IMR-90 (cell line): ENCODE results near the gene CCDC74B. TPM values are rescaled to one million over a fixed set of nuclear protein-coding genes. Genes with fewer than 3 reads are reported as not detected.
"Not testable (repeated sequence)": the region's sequence is repeated elsewhere in the genome, so short reads cannot be mapped to it uniquely, and the experiment has no call there.

Source experiments
- ATAC-seq: fragments of 200-7000 bp; cut with Tn5 transposase; 2 replicates; pipeline ENCODE4 v1.9.1; 2020; ENCODE audit warnings: low read depth, mild to moderate bottlenecking, moderate library complexity
- BruUV-seq: library from RNA; stranded (reverse); fragments of 400-500 nt; replicated peaks from 2 replicates; lab custom pipeline; 2021; lab: Mats Ljungman, UMichigan
- CTCF ChIA-PET: fragments of 300-600 bp; formaldehyde crosslinking; extraction: SDS; loops from one replicate; lab custom pipeline; 2021; ENCODE audit warnings: antibody characterized with exemption; lab: Yijun Ruan, JAX
- POLR2A ChIA-PET: fragments of 300-600 bp; sonication (Branson Sonifier 250); formaldehyde crosslinking; loops from one replicate; lab custom pipeline; 2022; ENCODE audit warnings: antibody characterized with exemption; ENCODE audit not compliant: unreplicated experiment; lab: Charles Lee
- DNase-seq: peaks from one replicate; pipeline ENCODE4 v3.0.0; 2013
- H2AFZ ChIP-seq: replicated peaks from 2 replicates; pipeline ENCODE3; 2013; ENCODE audit warnings: low read length, mild to moderate bottlenecking; ENCODE audit not compliant: poor library complexity
- H2AK5ac ChIP-seq: 2 replicates; pipeline ENCODE4 v1.6.1; 2013; ENCODE audit warnings: low read depth, low read length, inconsistent platforms
- H2AK9ac ChIP-seq: replicated peaks from 2 replicates; pipeline ENCODE3; 2013; ENCODE audit warnings: mild to moderate bottlenecking, low read depth, low read length, moderate library complexity; ENCODE audit not compliant: poor library complexity
- H2BK120ac ChIP-seq: 2 replicates; pipeline ENCODE4 v1.6.1; 2013; ENCODE audit warnings: low read depth, low read length, inconsistent platforms
- H2BK15ac ChIP-seq: 3 replicates; pipeline ENCODE4 v1.6.1; 2013; ENCODE audit warnings: low read depth, low read length, inconsistent platforms
- H2BK20ac ChIP-seq: 2 replicates; pipeline ENCODE4 v1.6.1; 2013; ENCODE audit warnings: low read depth, mild to moderate bottlenecking, inconsistent platforms, low read length, moderate library complexity
- H2BK5ac ChIP-seq: 2 replicates; pipeline ENCODE4 v1.6.1; 2013; ENCODE audit warnings: mild to moderate bottlenecking, low read depth, low read length, inconsistent platforms; ENCODE audit not compliant: poor library complexity, severe bottlenecking
- H3K14ac ChIP-seq: replicated peaks from 2 replicates; pipeline ENCODE4 v1.6.1; 2013; ENCODE audit warnings: low read depth, low read length, inconsistent platforms
- H3K18ac ChIP-seq: 2 replicates; pipeline ENCODE4 v1.6.1; 2013; ENCODE audit warnings: low read depth, low read length, control low read depth
- H3K23ac ChIP-seq: 2 replicates; pipeline ENCODE4 v1.6.1; 2013; ENCODE audit warnings: low read depth, low read length, inconsistent platforms
- H3K27ac ChIP-seq: 2 replicates; pipeline ENCODE4 v1.5.1; 2013; ENCODE audit warnings: mild to moderate bottlenecking, control low read depth, low read length; ENCODE audit not compliant: insufficient read depth
- H3K27me3 ChIP-seq: 2 replicates; pipeline ENCODE4 v1.6.1; 2013; ENCODE audit warnings: low read length; ENCODE audit not compliant: control insufficient read depth, insufficient read depth
- H3K36me3 ChIP-seq: 2 replicates; pipeline ENCODE4 v1.6.1; 2013; ENCODE audit warnings: low read length, mixed read lengths; ENCODE audit not compliant: control insufficient read depth, insufficient read depth
- H3K4ac ChIP-seq: 2 replicates; pipeline ENCODE4 v1.6.1; 2013; ENCODE audit warnings: low read depth, low read length, inconsistent platforms
- H3K4me1 ChIP-seq: 2 replicates; pipeline ENCODE4 v1.6.1; 2013; ENCODE audit warnings: low read length, mixed read lengths; ENCODE audit not compliant: control insufficient read depth, insufficient read depth
- H3K4me2 ChIP-seq: 2 replicates; pipeline ENCODE4 v1.6.1; 2013; ENCODE audit warnings: low read depth, mild to moderate bottlenecking, control low read depth, low read length, moderate library complexity
- H3K4me3 ChIP-seq: 2 replicates; pipeline ENCODE4 v1.5.1; 2013; ENCODE audit warnings: low read depth, mild to moderate bottlenecking, control low read depth, low read length, moderate library complexity; ENCODE audit not compliant: insufficient read depth
- H3K56ac ChIP-seq: 2 replicates; pipeline ENCODE4 v1.6.1; 2013; ENCODE audit warnings: low read length, inconsistent platforms; ENCODE audit not compliant: insufficient read depth; ENCODE audit errors: extremely low read depth
- H3K79me1 ChIP-seq, 2 experiments: 2 replicates each; pipeline ENCODE4 v1.6.1; 2013; ENCODE audit warnings: low read length in 2 of 2, inconsistent platforms in 1 of 2, low read depth in 1 of 2
- H3K9ac ChIP-seq: 2 replicates; pipeline ENCODE4 v1.6.1; 2013; ENCODE audit warnings: low read depth, low read length, control low read depth
- H3K9me1 ChIP-seq: 2 replicates; pipeline ENCODE4 v1.6.1; 2013; ENCODE audit warnings: low read length, inconsistent platforms; ENCODE audit not compliant: insufficient read depth
- H3K9me3 ChIP-seq: 2 replicates; pipeline ENCODE4 v1.6.1; 2013; ENCODE audit warnings: low read length; ENCODE audit not compliant: control insufficient read depth, insufficient read depth
- H4K20me1 ChIP-seq: 2 replicates; pipeline ENCODE4 v1.6.1; 2013; ENCODE audit warnings: low read length, inconsistent platforms; ENCODE audit not compliant: insufficient read depth
- H4K5ac ChIP-seq: 2 replicates; pipeline ENCODE4 v1.6.1; 2013; ENCODE audit warnings: mild to moderate bottlenecking, low read depth, low read length, control low read depth
- H4K8ac ChIP-seq, 2 experiments: 2 replicates each; pipeline ENCODE4 v1.6.1; 2013; ENCODE audit warnings: low read depth in 2 of 2, low read length in 2 of 2, control low read depth in 1 of 2, inconsistent platforms in 1 of 2
- H4K91ac ChIP-seq: 2 replicates; pipeline ENCODE4 v1.6.1; 2013; ENCODE audit warnings: low read depth, low read length, inconsistent platforms; ENCODE audit not compliant: insufficient read depth
- WGBS, 2 experiments: methylation state at CpG; one replicate each; pipeline versions ENCODE4 v1.1.5 to v1.1.7; 2013; ENCODE audit warnings: missing lambda C conversion rate in 2 of 2; ENCODE audit not compliant: insufficient read length in 1 of 2; ENCODE audit errors: extremely low coverage in 2 of 2; 5-methylcytosine and 5-hydroxymethylcytosine counted together
- dilution Hi-C: fragments of 300-500 bp; cut with HindIII; formaldehyde crosslinking; loops from one replicate; pipeline ENCODE4 v1.14.3; 2018; ENCODE audit warnings: low sequenced_read_pairs; ENCODE audit not compliant: unreplicated experiment
- in situ Hi-C: fragments of 300-500 bp; cut with MboI; formaldehyde crosslinking; loops from 3 replicates; pipeline ENCODE4 v1.14.3; 2019; ENCODE audit warnings: low sequenced_read_pairs, inconsistent platforms, mixed read lengths
- intact Hi-C: fragments of 100-400 bp; cut with micrococcal nuclease; formaldehyde crosslinking; loops from 2 replicates; pipeline ENCODE4 v1.10.0; 2022
- microRNA-seq, 2 experiments: library from miRNA; stranded (forward) in 1 of 2; unstranded in 1 of 2; fragments of 10-50 nt in 1 of 2; fragments of <30 nt in 1 of 2; gene quantifications in 1 of 2; microRNA quantifications in 1 of 2; one replicate each; pipeline versions ENCODE3 to v1.1.0; 2013 to 2020; ENCODE audit not compliant: insufficient read depth in 1 of 2, insufficient read length in 1 of 2, unreplicated experiment in 1 of 2
- polyA plus RNA-seq, 3 experiments: library from polyadenylated mRNA; depleted of rRNA; stranded (reverse); fragments of >200 nt; gene quantifications; 2 replicates each; pipeline ENCODE4 v1.2.3, GENCODE V29; 2012; ENCODE audit warnings: low replicate concordance in 1 of 3
- small RNA-seq, 5 experiments: library from RNA; depleted of rRNA; stranded (forward); fragments of <200 nt; gene quantifications; one replicate each; pipeline ENCODE3, GENCODE V24; 2012
- total RNA-seq: library from RNA; depleted of rRNA; stranded (reverse); fragments of >200 nt; gene quantifications from 2 replicates; pipeline ENCODE4 v1.2.3, GENCODE V29; 2012; rRNA removed

CCDC74B gene
- total and polyA plus RNA-seq, 2 of the 4 experiments (the other 2 are of a cell fraction), result 3.9 to 8.4 TPM

DNA sequence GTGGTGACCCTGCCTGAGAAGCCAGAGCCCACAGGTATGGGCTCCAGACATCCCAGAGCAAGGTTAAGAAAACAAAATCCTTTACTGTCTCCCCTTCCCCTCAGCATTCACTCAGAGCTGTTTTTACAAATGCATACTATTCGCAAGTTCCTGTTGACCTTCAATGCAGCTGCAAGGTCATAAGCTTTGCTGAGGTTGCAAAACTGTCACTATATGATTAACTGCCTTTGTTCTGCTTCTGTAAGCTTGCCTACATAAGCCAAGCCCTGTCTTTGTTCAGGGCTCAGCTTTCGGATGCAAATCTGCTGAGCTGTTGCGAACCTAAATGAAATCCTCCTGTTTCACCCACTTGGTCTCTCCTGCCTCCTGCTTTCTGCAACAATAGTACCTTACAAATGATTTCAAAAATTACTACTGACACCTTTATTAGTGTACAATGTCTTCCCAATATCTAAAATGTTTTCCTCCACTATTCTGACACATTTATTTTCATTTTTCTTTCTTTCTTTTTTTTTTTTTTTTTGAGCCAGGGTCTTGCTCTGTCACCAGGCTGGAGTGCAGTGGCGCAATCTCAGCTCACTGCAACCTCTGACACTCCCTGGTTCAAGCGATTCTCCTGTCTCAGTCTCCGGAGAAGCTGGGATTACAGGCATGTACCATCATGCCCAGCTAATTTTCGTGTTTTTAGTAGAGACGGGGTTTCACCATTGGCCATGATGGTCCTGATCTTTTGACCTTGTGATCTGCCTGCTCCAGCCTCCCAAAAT is 42.1 kb downstream of the CCDC74B start:
- H2BK20ac ChIP-seq, CTCF ChIA-PET, H4K5ac ChIP-seq, H4K91ac ChIP-seq, BruUV-seq, H3K27me3 ChIP-seq, H2AK9ac ChIP-seq, H4K8ac ChIP-seq, H2AFZ ChIP-seq, H3K9me1 ChIP-seq, H3K4ac ChIP-seq, H2BK15ac ChIP-seq, intact Hi-C loops, H3K27ac ChIP-seq, H3K9ac ChIP-seq, H3K4me1 ChIP-seq, POLR2A ChIA-PET, dilution Hi-C loops, H2AK5ac ChIP-seq, in situ Hi-C loops, H3K36me3 ChIP-seq, DNase-seq, H3K79me1 ChIP-seq, H3K14ac ChIP-seq, H2BK5ac ChIP-seq, H3K18ac ChIP-seq, H4K20me1 ChIP-seq, H3K9me3 ChIP-seq, H3K23ac ChIP-seq, H3K4me3 ChIP-seq, H2BK120ac ChIP-seq, H3K4me2 ChIP-seq, ATAC-seq, H3K56ac ChIP-seq: not testable (repeated sequence)
- WGBS, 2 experiments, result no CpG with 5 or more reads among the region's 8 CpGs

Small RNA genes lying within 50 kb of the gene (microRNA-seq; reads per million reads assigned to microRNA genes)
- not detected for gene RNU6-1049P (ENCODE audit: insufficient read depth, insufficient read length)

Small RNA genes lying within 50 kb of the gene (small RNA-seq; reads per million reads assigned to genes)
- 0 reads per million in 5 experiments for gene RNU6-1049P

Other genes starting within 250 kb of the CCDC74B start
- under 0.01 TPM in 1 of 2 replicates, not detected in the other for gene RAB6C, start 165.4 kb downstream of the CCDC74B start, total RNA-seq
- gene RAB6C, start 165.4 kb downstream of the CCDC74B start, polyA plus RNA-seq (2012; rRNA removed), result not detected in 2 replicates
- gene POTEF, start 15.9 kb downstream of the CCDC74B start, total RNA-seq, result not detected in 2 replicates
- not detected in 2 replicates for gene POTEF, start 15.9 kb downstream of the CCDC74B start, polyA plus RNA-seq (2012; rRNA removed)
- 8.6 and 10.6 TPM in 2 replicates for gene SMPD4, start 36.5 kb upstream of the CCDC74B start, total RNA-seq
- gene SMPD4, start 36.5 kb upstream of the CCDC74B start, polyA plus RNA-seq (2012; rRNA removed), result 63.0 and 80.4 TPM in 2 replicates
- gene MZT2B, start 37.1 kb upstream of the CCDC74B start, total RNA-seq, result 24.9 and 29.2 TPM in 2 replicates
- gene MZT2B, start 37.1 kb upstream of the CCDC74B start, polyA plus RNA-seq (2012; rRNA removed), result 115 and 227 TPM in 2 replicates
- gene TUBA3E, start 53.3 kb upstream of the CCDC74B start, total RNA-seq, result not detected in 2 replicates
- not detected in 2 replicates for gene TUBA3E, start 53.3 kb upstream of the CCDC74B start, polyA plus RNA-seq (2012; rRNA removed)
- gene IMP4, start 197.8 kb upstream of the CCDC74B start, total RNA-seq, result 127 and 154 TPM in 2 replicates
- gene IMP4, start 197.8 kb upstream of the CCDC74B start, polyA plus RNA-seq (2012; rRNA removed), result 169 and 187 TPM in 2 replicates
- gene PTPN18, start 210.9 kb upstream of the CCDC74B start, total RNA-seq, result 7.2 and 9.7 TPM in 2 replicates
- 13.4 and 15.5 TPM in 2 replicates for gene PTPN18, start 210.9 kb upstream of the CCDC74B start, polyA plus RNA-seq (2012; rRNA removed)